GM12872 (cell line): Measurements from ENCODE around the gene SYT3.

Experiments
- TF ChIP-seq, protein P1 (sequence below): IDR thresholded peaks from 3 replicates; pipeline ENCODE4 v1.5.1; 2011; ENCODE audit warnings: low read depth, mild to moderate bottlenecking, low read length, moderate library complexity; ENCODE audit not compliant: insufficient read depth

The SYT3 gene, protein sequence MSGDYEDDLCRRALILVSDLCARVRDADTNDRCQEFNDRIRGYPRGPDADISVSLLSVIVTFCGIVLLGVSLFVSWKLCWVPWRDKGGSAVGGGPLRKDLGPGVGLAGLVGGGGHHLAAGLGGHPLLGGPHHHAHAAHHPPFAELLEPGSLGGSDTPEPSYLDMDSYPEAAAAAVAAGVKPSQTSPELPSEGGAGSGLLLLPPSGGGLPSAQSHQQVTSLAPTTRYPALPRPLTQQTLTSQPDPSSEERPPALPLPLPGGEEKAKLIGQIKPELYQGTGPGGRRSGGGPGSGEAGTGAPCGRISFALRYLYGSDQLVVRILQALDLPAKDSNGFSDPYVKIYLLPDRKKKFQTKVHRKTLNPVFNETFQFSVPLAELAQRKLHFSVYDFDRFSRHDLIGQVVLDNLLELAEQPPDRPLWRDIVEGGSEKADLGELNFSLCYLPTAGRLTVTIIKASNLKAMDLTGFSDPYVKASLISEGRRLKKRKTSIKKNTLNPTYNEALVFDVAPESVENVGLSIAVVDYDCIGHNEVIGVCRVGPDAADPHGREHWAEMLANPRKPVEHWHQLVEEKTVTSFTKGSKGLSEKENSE

GRCh38 chr19:50639121-50640112 is at the start of gene SYT3:
Gene SYT3, minus strand, starts transcription at chr19:50639881. Its CDS starts 2,470 bp downstream, at chr19:50637411.
- TF ChIP-seq, protein P1, sequence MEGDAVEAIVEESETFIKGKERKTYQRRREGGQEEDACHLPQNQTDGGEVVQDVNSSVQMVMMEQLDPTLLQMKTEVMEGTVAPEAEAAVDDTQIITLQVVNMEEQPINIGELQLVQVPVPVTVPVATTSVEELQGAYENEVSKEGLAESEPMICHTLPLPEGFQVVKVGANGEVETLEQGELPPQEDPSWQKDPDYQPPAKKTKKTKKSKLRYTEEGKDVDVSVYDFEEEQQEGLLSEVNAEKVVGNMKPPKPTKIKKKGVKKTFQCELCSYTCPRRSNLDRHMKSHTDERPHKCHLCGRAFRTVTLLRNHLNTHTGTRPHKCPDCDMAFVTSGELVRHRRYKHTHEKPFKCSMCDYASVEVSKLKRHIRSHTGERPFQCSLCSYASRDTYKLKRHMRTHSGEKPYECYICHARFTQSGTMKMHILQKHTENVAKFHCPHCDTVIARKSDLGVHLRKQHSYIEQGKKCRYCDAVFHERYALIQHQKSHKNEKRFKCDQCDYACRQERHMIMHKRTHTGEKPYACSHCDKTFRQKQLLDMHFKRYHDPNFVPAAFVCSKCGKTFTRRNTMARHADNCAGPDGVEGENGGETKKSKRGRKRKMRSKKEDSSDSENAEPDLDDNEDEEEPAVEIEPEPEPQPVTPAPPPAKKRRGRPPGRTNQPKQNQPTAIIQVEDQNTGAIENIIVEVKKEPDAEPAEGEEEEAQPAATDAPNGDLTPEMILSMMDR: no peak

DNA sequence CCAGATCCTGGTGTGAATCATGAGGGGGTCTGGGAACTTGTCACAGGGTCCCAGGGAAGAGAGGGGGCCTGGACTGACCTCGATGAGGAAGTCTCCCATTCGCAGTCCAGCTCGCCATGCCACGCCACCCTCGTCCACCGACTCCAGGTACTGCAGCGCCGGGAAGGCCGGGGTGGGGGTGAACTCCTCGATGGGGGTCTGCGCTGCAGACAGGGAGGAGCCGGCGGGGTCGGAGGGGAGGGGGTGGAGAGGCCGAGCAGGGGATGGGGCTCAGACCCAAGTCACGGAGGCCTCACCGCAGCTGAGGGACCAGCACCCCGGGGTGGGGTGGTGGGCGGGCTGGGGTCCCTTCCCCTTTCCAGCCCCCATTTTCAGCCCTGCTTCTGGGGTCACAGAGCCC is 49.1 kb upstream of the SYT3 start:
- TF ChIP-seq, protein P1: no peak

DNA sequence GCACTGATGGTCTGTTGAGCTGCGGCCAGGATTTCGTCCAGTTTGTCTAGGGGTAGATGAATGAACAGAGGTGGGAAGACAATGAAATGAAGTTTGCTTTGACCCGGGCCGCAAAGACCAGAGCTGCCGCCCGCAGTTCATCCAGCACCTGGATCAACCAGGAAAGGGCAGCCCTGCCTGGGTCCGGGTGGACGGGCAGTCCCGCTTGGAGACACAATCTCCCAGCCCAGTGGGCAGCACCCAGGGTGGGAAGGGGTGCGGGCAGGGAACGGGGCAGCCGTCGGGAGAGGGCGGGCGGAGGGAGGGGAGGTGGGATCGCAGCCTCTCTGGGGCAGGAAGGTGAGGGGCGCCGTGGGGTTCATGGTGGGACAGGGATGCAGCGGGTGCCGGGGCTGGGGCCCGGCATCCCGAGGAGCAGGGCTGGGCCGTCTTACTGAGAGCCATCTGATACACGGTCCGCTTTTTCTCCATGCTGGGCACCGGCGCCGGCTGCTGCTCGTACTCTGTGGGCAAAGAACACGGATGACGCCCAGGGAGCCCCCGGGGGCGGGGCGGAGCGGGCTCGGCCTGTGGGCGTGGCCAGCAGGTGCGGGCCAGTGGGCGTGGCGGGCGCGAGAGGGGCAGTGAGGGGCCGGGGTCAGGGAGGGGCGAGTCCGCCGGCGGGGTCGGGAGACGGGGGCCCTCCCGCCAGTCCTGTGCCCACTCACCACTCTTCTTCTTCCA is 46.8 kb upstream of the SYT3 start:
- TF ChIP-seq, protein P1: no peak

GRCh38 chr19:50679177-50680125 is 39.8 kb upstream of the SYT3 start:
- TF ChIP-seq, protein P1: no peak

DNA sequence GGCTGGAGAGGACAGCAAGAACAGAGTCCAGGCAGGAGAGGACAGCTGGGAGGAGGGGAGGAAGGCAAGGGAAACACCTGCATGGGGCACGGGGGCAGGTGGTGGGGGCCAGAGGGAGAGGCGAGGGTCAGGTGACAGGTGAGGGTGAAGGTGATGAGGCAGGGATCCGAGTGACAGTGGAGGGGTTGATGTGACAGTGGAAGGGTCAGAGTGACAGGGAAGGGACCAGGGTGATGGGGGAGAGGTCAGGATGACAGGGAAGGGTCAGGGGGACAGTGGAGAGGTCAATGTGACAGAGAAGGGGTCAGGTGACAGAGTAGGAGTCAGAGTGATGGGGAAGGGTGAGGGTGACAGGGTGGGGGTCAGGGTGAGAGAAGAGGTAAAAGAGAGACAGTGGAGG is 38.6 kb upstream of the SYT3 start:
- TF ChIP-seq, protein P1: no peak

DNA sequence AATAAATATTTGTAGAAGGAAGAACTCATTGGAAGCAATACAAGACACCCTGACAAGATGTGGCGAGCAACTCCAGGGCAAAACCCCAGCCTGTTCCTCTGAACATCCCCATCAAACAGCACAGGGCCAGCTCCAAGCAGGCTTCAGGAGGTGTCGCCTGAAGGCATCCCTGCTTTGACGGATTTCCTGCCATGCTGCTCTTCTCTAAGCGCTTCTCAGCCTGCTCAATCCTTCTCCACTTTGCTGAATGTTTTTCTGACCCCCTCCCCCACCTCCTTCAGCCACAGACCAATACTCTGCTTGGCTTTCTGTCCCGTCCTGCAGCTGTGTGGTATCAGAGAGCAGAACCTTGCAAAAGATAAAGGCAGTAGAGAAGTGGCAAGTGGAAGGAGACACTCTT is 38.0 kb upstream of the SYT3 start:
- TF ChIP-seq, protein P1: no peak
